GM12878 (cell line): ENCODE measurements around the gene FLACC1. TPM values are rescaled to one million over a fixed set of nuclear protein-coding genes. Genes with fewer than 3 reads are reported as not detected.
A peak's percentile ranks its signal among the peaks of the same experiment; 100 is the strongest.

Experiments used
- ATAC-seq: fragments of 200-7000 bp; cut with Tn5 transposase; 3 replicates; pipeline ENCODE4 v1.9.1; 2020; ENCODE audit warnings: mild to moderate bottlenecking, moderate library complexity
- BruUV-seq: library from RNA; stranded (reverse); fragments of 400-500 nt; replicated peaks from 2 replicates; lab custom pipeline; 2021; lab: Mats Ljungman, UMichigan
- CTCF ChIA-PET: fragments of 300-600 bp; sonication (Branson Sonifier 250); formaldehyde crosslinking; extraction: SDS; loops from one replicate; lab custom pipeline; 2021; ENCODE audit warnings: inconsistent platforms; lab: Yijun Ruan, JAX
- POLR2A ChIA-PET: fragments of 350-600 bp; formaldehyde crosslinking; extraction: SDS; loops from one replicate; lab custom pipeline; 2021; ENCODE audit warnings: inconsistent platforms; lab: Charles Lee
- RAD21 ChIA-PET: fragments of 300-600 bp; sonication (Branson Sonifier 250); formaldehyde crosslinking; loops from one replicate; lab custom pipeline; 2023; ENCODE audit warnings: antibody characterized with exemption; ENCODE audit not compliant: unreplicated experiment; lab: Charles Lee
- SMC1A ChIA-PET: fragments of 300-600 bp; sonication (Branson Sonifier 250); formaldehyde crosslinking; loops from one replicate; lab custom pipeline; 2023; ENCODE audit not compliant: unreplicated experiment, uncharacterized antibody; lab: Charles Lee
- DNase-seq: peaks from one replicate; pipeline ENCODE4 v3.0.0-alpha.2; 2011; ENCODE audit warnings: low read depth, low spot score
- FAIRE-seq: peaks from 3 replicates; lab custom pipeline; 2011; peaks lifted over from hg19 to GRCh38; lab: Jason Lieb, UNC
- H2AFZ ChIP-seq: 2 replicates; pipeline ENCODE4 v1.6.0; 2011; ENCODE audit warnings: low read depth, low read length, control low read depth; ENCODE audit not compliant: control insufficient read depth
- H3K27ac ChIP-seq: 2 replicates; pipeline ENCODE4 v1.5.1; 2011; ENCODE audit warnings: control low read depth; ENCODE audit not compliant: control insufficient read depth, insufficient read depth
- H3K27me3 ChIP-seq, 2 experiments: replicated peaks in 1 of 2; 2 replicates each; pipeline versions ENCODE4 v1.6.0 to v1.6.1; 2011; ENCODE audit warnings: low read length in 1 of 2; ENCODE audit not compliant: control insufficient read depth in 2 of 2, insufficient read depth in 2 of 2
- H3K36me3 ChIP-seq, 2 experiments: 2 replicates each; pipeline ENCODE4 v1.5.1; 2011; ENCODE audit warnings: low read length in 1 of 2; ENCODE audit not compliant: control insufficient read depth in 2 of 2, insufficient read depth in 2 of 2
- H3K4me1 ChIP-seq: 2 replicates; pipeline ENCODE4 v1.6.1; 2011; ENCODE audit warnings: mild to moderate bottlenecking, low read length, moderate library complexity, mixed read lengths; ENCODE audit not compliant: control insufficient read depth, insufficient read depth
- H3K4me2 ChIP-seq: 2 replicates; pipeline ENCODE4 v1.6.0; 2011; ENCODE audit warnings: control low read depth; ENCODE audit not compliant: control insufficient read depth, insufficient read depth
- H3K4me3 ChIP-seq: fragments of 200-600 bp; sonication (generic); 2 replicates; pipeline ENCODE4 v1.5.1; 2016
- H3K79me2 ChIP-seq: 2 replicates; pipeline ENCODE4 v1.6.0; 2011; ENCODE audit warnings: low read length; ENCODE audit not compliant: control insufficient read depth, insufficient read depth
- H3K9ac ChIP-seq: 2 replicates; pipeline ENCODE4 v1.8.0; 2011; ENCODE audit warnings: low read length, control low read depth, mixed read lengths; ENCODE audit not compliant: control insufficient read depth, insufficient read depth
- H3K9me3 ChIP-seq: replicated peaks from 3 replicates; pipeline ENCODE4 v1.5.1; 2011; ENCODE audit warnings: mild to moderate bottlenecking, low read length; ENCODE audit not compliant: control insufficient read depth, insufficient read depth
- H4K20me1 ChIP-seq: 2 replicates; pipeline ENCODE4 v1.6.0; 2011; ENCODE audit not compliant: control insufficient read depth, insufficient read depth
- ATF7 ChIP-seq: fragments of 450-650 bp; IDR thresholded peaks from 2 replicates; pipeline ENCODE4 v1.6.1; 2016; ENCODE audit warnings: low read depth, mild to moderate bottlenecking
- BCL3 ChIP-seq: IDR thresholded peaks from 2 replicates; pipeline ENCODE4 v1.6.1; 2011; ENCODE audit warnings: borderline replicate concordance, low read depth, mild to moderate bottlenecking, moderate library complexity, low read length; ENCODE audit not compliant: insufficient read depth, poor library complexity, severe bottlenecking
- HDGF ChIP-seq: fragments of 450-650 bp; IDR thresholded peaks from 2 replicates; pipeline ENCODE4 v1.6.1; 2016; ENCODE audit warnings: antibody characterized with exemption
- JUNB ChIP-seq: IDR thresholded peaks from 2 replicates; pipeline ENCODE4 v1.6.1; 2016; ENCODE audit warnings: antibody characterized with exemption, mild to moderate bottlenecking
- MLLT1 ChIP-seq: fragments of 450-650 bp; IDR thresholded peaks from 2 replicates; pipeline ENCODE4 v1.6.1; 2016; ENCODE audit warnings: mild to moderate bottlenecking
- RUNX3 ChIP-seq: IDR thresholded peaks from 2 replicates; pipeline ENCODE4 v1.6.1; 2012; ENCODE audit warnings: low read length, inconsistent platforms
- SIX5 ChIP-seq: IDR thresholded peaks from 2 replicates; pipeline ENCODE4 v1.6.1; 2011; ENCODE audit warnings: mild to moderate bottlenecking, low read depth, low read length, moderate library complexity; ENCODE audit not compliant: severe bottlenecking
- SKIL ChIP-seq: fragments of 450-650 bp; IDR thresholded peaks from 2 replicates; pipeline ENCODE4 v1.6.1; 2017; ENCODE audit warnings: mild to moderate bottlenecking, low read depth, inconsistent platforms; ENCODE audit not compliant: poor library complexity, severe bottlenecking
- SMC3 ChIP-seq: IDR thresholded peaks from 2 replicates; pipeline ENCODE4 v1.6.1; 2011; ENCODE audit warnings: low read length, improper control_type of control experiment, borderline replicate concordance
- TAF1 ChIP-seq: IDR thresholded peaks from 2 replicates; pipeline ENCODE4 v1.6.1; 2011; ENCODE audit warnings: mild to moderate bottlenecking, low read depth, low read length, borderline replicate concordance
- TBL1XR1 ChIP-seq: IDR thresholded peaks from 2 replicates; pipeline ENCODE4 v1.6.1; 2012; ENCODE audit warnings: low read depth, low read length, improper control_type of control experiment
- WGBS: methylation state at CpG from one replicate; pipeline ENCODE4 v1.1.6; 2016; ENCODE audit warnings: low lambda C conversion rate; ENCODE audit not compliant: insufficient replicate concordance, insufficient coverage; ENCODE audit errors: missing lambda C conversion rate; 5-methylcytosine and 5-hydroxymethylcytosine counted together
- in situ Hi-C: fragments of 300-500 bp; cut with MboI; formaldehyde crosslinking; loops from 9 replicates; pipeline ENCODE4 v1.14.3; 2018; ENCODE audit warnings: mixed read lengths
- intact Hi-C: fragments of 100-400 bp; cut with micrococcal nuclease; formaldehyde crosslinking; loops from one replicate; pipeline ENCODE4 v1.14.2; 2022; ENCODE audit not compliant: unreplicated experiment
- polyA plus RNA-seq, 11 experiments: library from polyadenylated mRNA; depleted of rRNA in 4 of 11; unstranded in 6 of 11; stranded (reverse) in 5 of 11; fragments of >200 nt; fragmentation: Nextera tagmentation in 4 of 11; fragmentation: Illumina TruSeq in 1 of 11; extraction: Ambion mirVana in 4 of 11; extraction: Trizol in 1 of 11; gene quantifications; 1 replicate in 1 of 11; 2 replicates in 10 of 11; pipeline versions ENCODE4 v1.2.1 to v1.2.3, GENCODE V29; 2011 to 2016; ENCODE audit warnings: inconsistent platforms in 2 of 11, missing spikeins in 2 of 11, low read depth in 1 of 11
- total RNA-seq, 4 experiments: library from RNA; depleted of rRNA in 3 of 4; stranded (reverse); fragments of >200 nt in 3 of 4; fragmentation: Illumina TruSeq in 1 of 4; extraction: Trizol in 1 of 4; gene quantifications; 2 replicates each; pipeline versions ENCODE4 v1.2.1 to v1.2.3, GENCODE V29; 2013 to 2021

The FLACC1 gene
- total and polyA plus RNA-seq, 10 of the 15 experiments (the other 5 are each of a cell fraction or from before 2014, with no cell fraction given), result 0.08 to 0.54 (median 0.30) TPM; not detected in 2

GRCh38 chr2:201262718-201263117 is 94.4 kb downstream of the FLACC1 start:
- no TSS peak for BruUV-seq
- ATAC-seq, result no peak

More at GRCh38 chr2:201262718-201263117, 94.4 kb downstream of the FLACC1 start:
- in situ Hi-C loops (no loop called here), intact Hi-C loops (loop anchor here (10.0 kb wide), 1 partner anchor 382 kb away; the partner anchor contains the start of gene TMEM237)
- SMC1A ChIA-PET, result interaction anchor here (0.7 to 10.5 kb wide), 9 partner anchors 11 to 102 kb away, joined by 3 to 87 read pairs (median 10); no protein-coding TSS in a partner anchor
- no peak overlapping the region for H2AFZ ChIP-seq
- POLR2A ChIA-PET, result interaction anchor here (1.0 to 5.1 kb wide), 3 partner anchors 8 to 30 kb away, joined by 3 to 33 read pairs (median 7); no protein-coding TSS in a partner anchor
- H3K4me1 ChIP-seq, result peaks cover 20% of the 10 kb centered on the region
- peaks cover 9% of the 10 kb centered on the region for H3K79me2 ChIP-seq
- FAIRE-seq, result no peak
- H3K27me3 ChIP-seq, result no peaks in the 10 kb centered on the region
- TF ChIP-seq SIX5 (no peak), TAF1 (no peak), RUNX3 (peak; percentile 34; the same call in 1 of the 2 replicates), SMC3 (no peak), TBL1XR1 (no peak), MLLT1 (0 out of 2 replicates have a peak, but pooled peaks have one; percentile 34), SKIL (no peak), JUNB (peak; percentile 39), BCL3 (no peak), HDGF (no peak), ATF7 (no peak)
- 77% methylated on average over 6 of the region's 6 CpGs for WGBS
- RAD21 ChIA-PET, result interaction anchor here (3.0 to 6.4 kb wide), 4 partner anchors 9 to 80 kb away, joined by 12 to 79 read pairs (median 25); partner anchors contain the start of gene CASP10
- no peak overlapping the region for H3K4me2 ChIP-seq
- H3K9ac ChIP-seq, result no peak overlapping the region
- no peaks in the 10 kb centered on the region for H3K9me3 ChIP-seq
- H4K20me1 ChIP-seq, result no peaks in the 10 kb centered on the region
- no peak for DNase-seq
- no peak overlapping the region for H3K27ac ChIP-seq
- no peak overlapping the region for H3K4me3 ChIP-seq
- peaks cover 2 to 4% of the 10 kb centered on the region in 2 experiments; a peak in 2 of 4 replicates for H3K36me3 ChIP-seq
- CTCF ChIA-PET, result interaction anchor here (0.6 to 7.1 kb wide), 5 partner anchors 12 to 102 kb away, joined by 3 to 85 read pairs (median 16); partner anchors contain the start of gene CASP10
